Trophoblast cell (in vitro differentiated cells and primary cell): ENCODE results near the gene BUB1.

Experiments used
- DNase-seq, 2 donors: peaks; one replicate each; pipeline ENCODE4 v3.0.0-alpha.2; 2016
- H2AFZ ChIP-seq: 2 replicates; pipeline ENCODE4 v1.6.1; 2013; ENCODE audit warnings: low read length, moderate library complexity, mild to moderate bottlenecking; ENCODE audit not compliant: insufficient read depth, poor library complexity
- H2AK5ac ChIP-seq: 2 replicates; pipeline ENCODE4 v1.6.1; 2013; ENCODE audit warnings: mild to moderate bottlenecking, low read length
- H2BK120ac ChIP-seq: 2 replicates; pipeline ENCODE4 v1.6.1; 2013; ENCODE audit warnings: low read length, mild to moderate bottlenecking, moderate library complexity; ENCODE audit not compliant: insufficient read depth, poor library complexity
- H2BK12ac ChIP-seq: 2 replicates; pipeline ENCODE4 v1.6.1; 2013; ENCODE audit warnings: mild to moderate bottlenecking, low read length, moderate library complexity
- H2BK5ac ChIP-seq: 2 replicates; pipeline ENCODE4 v1.6.1; 2013; ENCODE audit warnings: low read length, low read depth, moderate library complexity, mild to moderate bottlenecking; ENCODE audit not compliant: poor library complexity
- H3K14ac ChIP-seq: 2 replicates; pipeline ENCODE4 v1.6.1; 2013; ENCODE audit warnings: mild to moderate bottlenecking, low read length
- H3K18ac ChIP-seq: 2 replicates; pipeline ENCODE4 v1.6.1; 2013; ENCODE audit warnings: mild to moderate bottlenecking, low read length
- H3K23ac ChIP-seq: 2 replicates; pipeline ENCODE4 v1.6.1; 2013; ENCODE audit warnings: low read length
- H3K27ac ChIP-seq: 2 replicates; pipeline ENCODE4 v1.5.1; 2013; ENCODE audit warnings: low read depth, mild to moderate bottlenecking, inconsistent platforms, low read length, moderate library complexity
- H3K27me3 ChIP-seq: 2 replicates; pipeline ENCODE4 v1.6.1; 2013; ENCODE audit warnings: inconsistent platforms, mild to moderate bottlenecking, low read length, moderate library complexity; ENCODE audit not compliant: insufficient read depth
- H3K36me3 ChIP-seq, 2 experiments: 1 replicate in 1 of 2; 2 replicates in 1 of 2; pipeline ENCODE4 v1.6.1; 2013; ENCODE audit warnings: low read length in 2 of 2, mild to moderate bottlenecking in 2 of 2, moderate library complexity in 1 of 2; ENCODE audit not compliant: insufficient read depth in 2 of 2, control insufficient read depth in 1 of 2
- H3K4ac ChIP-seq: 2 replicates; pipeline ENCODE4 v1.6.1; 2013; ENCODE audit warnings: low read depth, mild to moderate bottlenecking, low read length, moderate library complexity
- H3K4me1 ChIP-seq, 2 experiments: 1 replicate in 1 of 2; 2 replicates in 1 of 2; pipeline ENCODE4 v1.6.1; 2013; ENCODE audit warnings: low read length in 2 of 2, mild to moderate bottlenecking in 2 of 2, moderate library complexity in 1 of 2; ENCODE audit not compliant: insufficient read depth in 2 of 2, control insufficient read depth in 1 of 2
- H3K4me2 ChIP-seq: 2 replicates; pipeline ENCODE4 v1.6.1; 2013; ENCODE audit warnings: inconsistent platforms, mild to moderate bottlenecking, low read length, moderate library complexity
- H3K4me3 ChIP-seq: 2 replicates; pipeline ENCODE4 v1.5.1; 2013; ENCODE audit warnings: mild to moderate bottlenecking, low read depth, low read length, inconsistent platforms
- H3K79me1 ChIP-seq: one replicate; pipeline ENCODE4 v1.6.1; 2013; ENCODE audit warnings: low read length
- H3K79me2 ChIP-seq: 2 replicates; pipeline ENCODE4 v1.6.1; 2013; ENCODE audit warnings: low read length, mild to moderate bottlenecking; ENCODE audit not compliant: control insufficient read depth, insufficient read depth, poor library complexity
- H3K9ac ChIP-seq: 2 replicates; pipeline ENCODE4 v1.6.1; 2013; ENCODE audit warnings: mild to moderate bottlenecking, low read length
- H3K9me3 ChIP-seq: 2 replicates; pipeline ENCODE4 v1.6.1; 2013; ENCODE audit warnings: low read depth, mild to moderate bottlenecking, control low read depth, inconsistent platforms, low read length; ENCODE audit not compliant: insufficient read depth
- H4K12ac ChIP-seq: 2 replicates; pipeline ENCODE4 v1.6.1; 2013; ENCODE audit warnings: low read depth, mild to moderate bottlenecking, low read length, moderate library complexity
- H4K8ac ChIP-seq: 2 replicates; pipeline ENCODE4 v1.6.1; 2013; ENCODE audit warnings: low read depth, mild to moderate bottlenecking, low read length, moderate library complexity
- H4K91ac ChIP-seq: one replicate; pipeline ENCODE4 v1.6.1; 2013; ENCODE audit warnings: low read depth, mild to moderate bottlenecking, low read length, moderate library complexity
- WGBS: extraction: QIAGEN DNeasy Blood & Tissue Kit; methylation state at CpG from one replicate; pipeline ENCODE4 v1.1.7; 2013; ENCODE audit warnings: missing lambda C conversion rate; ENCODE audit not compliant: insufficient read length, insufficient coverage; ENCODE audit errors: extremely low coverage; 5-methylcytosine and 5-hydroxymethylcytosine counted together

Gene BUB1

DNA sequence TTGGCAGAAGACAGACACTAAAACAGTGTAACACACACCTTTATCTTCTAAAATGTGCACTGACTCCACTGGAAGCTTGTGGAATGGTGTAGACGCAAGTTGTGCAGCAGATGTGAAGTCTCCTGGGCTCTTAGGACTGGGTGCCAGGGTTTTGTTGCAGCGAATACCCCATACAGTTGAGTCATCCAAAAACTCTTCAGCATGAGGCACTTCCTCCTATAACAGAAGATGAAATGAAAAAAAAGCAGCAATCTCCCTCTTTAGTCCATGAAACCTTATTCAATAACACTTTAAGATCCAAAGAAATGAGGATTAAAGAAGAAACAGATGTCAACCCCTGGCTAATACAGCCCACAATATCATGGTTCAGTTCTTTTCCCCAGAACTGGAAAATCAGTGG, 22.2 kb downstream of the BUB1 start:
- Histone ChIP-seq H2BK5ac (no peak overlapping the region), H3K23ac (no peak overlapping the region), H3K4me2 (no peak overlapping the region), H3K27me3 (no peaks in the 10 kb centered on the region), H2AK5ac (no peak overlapping the region), H2BK12ac (no peak overlapping the region), H3K9me3 (no peaks in the 10 kb centered on the region), H3K36me3 (peaks cover 16 to 25% of the 10 kb centered on the region in 2 experiments), H2BK120ac (no peak overlapping the region), H3K4me1 (no peaks in the 10 kb centered on the region), H3K4ac (no peak overlapping the region), H2AFZ (no peak overlapping the region), H3K18ac (no peak overlapping the region), H4K91ac (no peak overlapping the region), H3K79me2 (no peaks in the 10 kb centered on the region), H3K14ac (no peak overlapping the region), H3K4me3 (no peak overlapping the region), H3K79me1 (no peaks in the 10 kb centered on the region), H3K27ac (no peak overlapping the region), H4K12ac (no peak overlapping the region), H3K9ac (no peak overlapping the region), H4K8ac (no peak overlapping the region)
- WGBS = no CpG with 5 or more reads among the region's 2 CpGs
- no peak for DNase-seq

DNA sequence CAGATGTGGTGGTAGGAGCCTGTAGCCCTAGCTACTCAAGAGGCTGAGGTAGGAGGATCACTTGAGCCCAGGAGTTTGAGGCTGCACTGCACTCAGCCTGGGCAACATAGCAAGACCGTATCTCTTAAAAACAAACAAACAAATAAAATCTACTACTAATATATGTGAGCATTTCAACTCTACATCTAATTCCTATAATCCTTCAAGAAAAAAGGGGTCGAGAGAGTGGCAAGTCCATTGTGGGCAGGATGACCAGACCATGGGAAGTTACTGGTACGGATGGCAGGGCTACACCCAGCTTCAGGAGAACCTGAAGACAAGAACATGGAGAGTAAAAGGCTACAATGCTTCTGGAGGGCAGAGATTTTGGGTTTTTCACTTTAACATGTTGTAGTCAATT, 24.0 kb downstream of the BUB1 start:
- no peak overlapping the region for H3K18ac ChIP-seq
- H4K91ac ChIP-seq = no peak overlapping the region
- no peak overlapping the region for H3K4ac ChIP-seq
- H4K12ac ChIP-seq = no peak overlapping the region
- H2BK5ac ChIP-seq = no peak overlapping the region
- WGBS = no CpG with 5 or more reads among the region's 3 CpGs
- no peak overlapping the region for H2AK5ac ChIP-seq
- H2AFZ ChIP-seq = no peak overlapping the region
- no peaks in the 10 kb centered on the region for H3K79me1 ChIP-seq
- H3K4me2 ChIP-seq = no peak overlapping the region
- no peak for DNase-seq
- no peak overlapping the region for H2BK120ac ChIP-seq
- no peaks in the 10 kb centered on the region for H3K4me1 ChIP-seq
- H3K9ac ChIP-seq = no peak overlapping the region
- H3K27me3 ChIP-seq = no peaks in the 10 kb centered on the region
- no peak overlapping the region for H3K4me3 ChIP-seq
- no peak overlapping the region for H4K8ac ChIP-seq
- no peak overlapping the region for H3K23ac ChIP-seq
- peaks cover 13 to 27% of the 10 kb centered on the region in 2 experiments for H3K36me3 ChIP-seq
- no peak overlapping the region for H3K27ac ChIP-seq
- H3K79me2 ChIP-seq = no peaks in the 10 kb centered on the region
- no peak overlapping the region for H2BK12ac ChIP-seq
- no peak overlapping the region for H3K14ac ChIP-seq
- no peaks in the 10 kb centered on the region for H3K9me3 ChIP-seq

DNA sequence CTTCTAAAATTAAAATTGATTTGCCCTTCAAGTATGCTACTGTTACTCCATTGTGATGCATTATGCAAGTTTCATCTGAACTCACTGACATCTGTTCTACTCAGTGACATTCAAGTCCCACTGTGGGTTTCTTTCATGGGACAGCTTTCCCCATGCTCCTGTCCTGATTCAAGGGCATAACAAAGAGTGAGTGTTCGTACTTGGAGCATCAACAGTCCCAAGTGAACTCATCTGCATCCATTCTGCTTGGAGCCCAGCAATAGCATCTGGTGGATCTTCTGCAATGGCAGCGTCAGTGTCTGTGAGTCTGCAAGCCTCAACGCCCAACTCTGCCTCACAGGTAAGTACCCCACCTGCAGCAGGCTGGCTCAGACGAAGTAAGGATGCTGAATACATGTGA, 27.5 kb downstream of the BUB1 start:
- H2AK5ac ChIP-seq = no peak overlapping the region
- no peak overlapping the region for H3K14ac ChIP-seq
- no peak overlapping the region for H4K8ac ChIP-seq
- H2AFZ ChIP-seq = no peak overlapping the region
- H3K27me3 ChIP-seq = no peaks in the 10 kb centered on the region
- H2BK5ac ChIP-seq = no peak overlapping the region
- no peak overlapping the region for H4K12ac ChIP-seq
- DNase-seq = no peak
- no peak overlapping the region for H2BK120ac ChIP-seq
- H3K36me3 ChIP-seq = peaks cover 10 to 16% of the 10 kb centered on the region in 2 experiments
- H4K91ac ChIP-seq = no peak overlapping the region
- H3K4ac ChIP-seq = no peak overlapping the region
- no peak overlapping the region for H3K23ac ChIP-seq
- H3K79me1 ChIP-seq = no peaks in the 10 kb centered on the region
- H3K4me2 ChIP-seq = no peak overlapping the region
- no peaks in the 10 kb centered on the region for H3K79me2 ChIP-seq
- no peak overlapping the region for H3K4me3 ChIP-seq
- no peaks in the 10 kb centered on the region for H3K4me1 ChIP-seq
- no peak overlapping the region for H2BK12ac ChIP-seq
- no peak overlapping the region for H3K27ac ChIP-seq
- no CpG with 5 or more reads among the region's 4 CpGs for WGBS
- no peak overlapping the region for H3K9ac ChIP-seq
- H3K18ac ChIP-seq = no peak overlapping the region
- no peaks in the 10 kb centered on the region for H3K9me3 ChIP-seq

DNA sequence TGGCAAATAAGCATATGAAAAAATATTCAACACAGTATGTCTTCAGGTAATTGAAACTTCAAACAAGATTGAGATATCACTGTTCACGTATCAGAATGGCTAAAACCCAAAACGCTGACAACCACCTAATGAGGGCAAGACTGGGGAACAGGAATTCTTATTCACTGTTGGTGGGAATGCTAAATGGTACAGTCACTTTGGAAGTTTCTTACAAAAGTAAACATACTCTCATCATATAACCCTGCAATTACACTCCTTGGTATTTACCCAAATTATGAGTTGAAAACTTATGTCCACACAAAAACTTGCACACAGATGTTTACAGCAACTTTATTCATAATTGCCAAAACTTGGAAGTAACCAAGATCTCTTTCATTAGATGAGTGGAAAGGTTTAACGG, 30.1 kb downstream of the BUB1 start:
- H3K23ac ChIP-seq = no peak overlapping the region
- no peaks in the 10 kb centered on the region for H3K79me1 ChIP-seq
- no peak overlapping the region for H3K4me3 ChIP-seq
- H3K4me1 ChIP-seq = no peaks in the 10 kb centered on the region
- H2AK5ac ChIP-seq = no peak overlapping the region
- no peak overlapping the region for H3K27ac ChIP-seq
- H3K4ac ChIP-seq = no peak overlapping the region
- no peak overlapping the region for H2BK5ac ChIP-seq
- H2BK120ac ChIP-seq = no peak overlapping the region
- no peak overlapping the region for H2AFZ ChIP-seq
- no peaks in the 10 kb centered on the region for H3K79me2 ChIP-seq
- no peak overlapping the region for H3K14ac ChIP-seq
- no peaks in the 10 kb centered on the region for H3K9me3 ChIP-seq
- WGBS = no CpG with 5 or more reads among the region's 3 CpGs
- no peak overlapping the region for H3K9ac ChIP-seq
- H3K36me3 ChIP-seq = peaks cover 5 to 11% of the 10 kb centered on the region in 2 experiments
- no peaks in the 10 kb centered on the region for H3K27me3 ChIP-seq
- H4K91ac ChIP-seq = no peak overlapping the region
- no peak overlapping the region for H3K18ac ChIP-seq
- H3K4me2 ChIP-seq = no peak overlapping the region
- no peak overlapping the region for H2BK12ac ChIP-seq
- no peak for DNase-seq
- no peak overlapping the region for H4K12ac ChIP-seq
- H4K8ac ChIP-seq = no peak overlapping the region
